HEK293 (cell line): ENCODE measurements around the gene HEYL.
A peak's percentile ranks its signal among the peaks of the same experiment; 100 is the strongest.

Experiments
- BCL11A ChIP-seq: fragments of 450-650 bp; formaldehyde crosslinking; IDR thresholded peaks from 2 replicates; pipeline ENCODE4 v1.5.1; 2016; ENCODE audit warnings: low read depth, missing biosample characterization, missing genetic modification characterization
- EGR2 ChIP-seq: fragments of 450-650 bp; formaldehyde crosslinking; IDR thresholded peaks from 2 replicates; pipeline ENCODE4 v1.5.1; 2016; ENCODE audit warnings: low read depth, missing biosample characterization, missing genetic modification characterization
- GLIS2 ChIP-seq: fragments of 450-650 bp; formaldehyde crosslinking; IDR thresholded peaks from 2 replicates; pipeline ENCODE4 v1.5.1; 2016; ENCODE audit warnings: missing biosample characterization, missing genetic modification characterization
- IKZF3 ChIP-seq: fragments of 450-650 bp; IDR thresholded peaks from 2 replicates; pipeline ENCODE4 v1.5.0; 2018; ENCODE audit warnings: missing biosample characterization, mild to moderate bottlenecking, missing genetic modification characterization, moderate library complexity
- KLF10 ChIP-seq: fragments of 450-650 bp; IDR thresholded peaks from 2 replicates; pipeline ENCODE4 v1.5.1; 2018; ENCODE audit warnings: missing biosample characterization, mild to moderate bottlenecking, missing genetic modification characterization
- KLF8 ChIP-seq: fragments of 450-650 bp; formaldehyde crosslinking; IDR thresholded peaks from 2 replicates; pipeline ENCODE4 v1.5.1; 2016; ENCODE audit warnings: missing biosample characterization, missing genetic modification characterization
- SP3 ChIP-seq: fragments of 450-650 bp; formaldehyde crosslinking; IDR thresholded peaks from 2 replicates; pipeline ENCODE4 v1.5.1; 2016; ENCODE audit warnings: missing biosample characterization, missing genetic modification characterization
- ZBTB17 ChIP-seq: fragments of 450-650 bp; formaldehyde crosslinking; IDR thresholded peaks from 2 replicates; pipeline ENCODE4 v1.5.1; 2016; ENCODE audit warnings: missing biosample characterization, missing genetic modification characterization
- ZBTB20 ChIP-seq: fragments of 450-650 bp; formaldehyde crosslinking; IDR thresholded peaks from 2 replicates; pipeline ENCODE4 v1.5.1; 2016; ENCODE audit warnings: missing biosample characterization, missing genetic modification characterization
- ZBTB8A ChIP-seq: fragments of 450-650 bp; formaldehyde crosslinking; IDR thresholded peaks from 2 replicates; pipeline ENCODE4 v1.5.1; 2016; ENCODE audit warnings: missing biosample characterization, missing genetic modification characterization
- ZNF121 ChIP-seq: fragments of 450-650 bp; formaldehyde crosslinking; IDR thresholded peaks from 2 replicates; pipeline ENCODE4 v1.5.1; 2016; ENCODE audit warnings: missing biosample characterization, missing genetic modification characterization
- ZNF221 ChIP-seq: fragments of 450-650 bp; formaldehyde crosslinking; IDR thresholded peaks from 2 replicates; pipeline ENCODE4 v1.5.1; 2017; ENCODE audit warnings: missing biosample characterization, missing genetic modification characterization, borderline replicate concordance
- ZNF335 ChIP-seq: fragments of 450-650 bp; formaldehyde crosslinking; conservative IDR thresholded peaks from 2 replicates; pipeline ENCODE4 v1.5.1; 2016; ENCODE audit warnings: missing biosample characterization, missing genetic modification characterization
- ZNF350 ChIP-seq: fragments of 450-650 bp; formaldehyde crosslinking; IDR thresholded peaks from 2 replicates; pipeline ENCODE4 v1.5.0; 2017; ENCODE audit warnings: missing biosample characterization, mild to moderate bottlenecking, missing genetic modification characterization
- ZNF354C ChIP-seq: fragments of 450-650 bp; formaldehyde crosslinking; IDR thresholded peaks from 2 replicates; pipeline ENCODE4 v1.5.1; 2016; ENCODE audit warnings: missing biosample characterization, missing genetic modification characterization, low read depth, borderline replicate concordance
- ZNF394 ChIP-seq: fragments of 450-650 bp; formaldehyde crosslinking; IDR thresholded peaks from 2 replicates; pipeline ENCODE4 v1.5.1; 2016; ENCODE audit warnings: missing biosample characterization, missing genetic modification characterization, mild to moderate bottlenecking, moderate library complexity, borderline replicate concordance
- ZNF423 ChIP-seq: fragments of 450-650 bp; formaldehyde crosslinking; IDR thresholded peaks from 2 replicates; pipeline ENCODE4 v1.5.1; 2016; ENCODE audit warnings: missing biosample characterization, missing genetic modification characterization
- ZNF48 ChIP-seq: fragments of 450-650 bp; formaldehyde crosslinking; IDR thresholded peaks from 2 replicates; pipeline ENCODE4 v1.5.1; 2016; ENCODE audit warnings: missing biosample characterization, missing genetic modification characterization
- ZNF629 ChIP-seq: fragments of 450-650 bp; formaldehyde crosslinking; IDR thresholded peaks from 2 replicates; pipeline ENCODE4 v1.5.1; 2017; ENCODE audit warnings: missing biosample characterization, missing genetic modification characterization
- ZNF777 ChIP-seq: fragments of 450-650 bp; formaldehyde crosslinking; IDR thresholded peaks from 2 replicates; pipeline ENCODE4 v1.5.1; 2017; ENCODE audit warnings: missing biosample characterization, missing genetic modification characterization, borderline replicate concordance
- ZNF785 ChIP-seq: fragments of 450-650 bp; formaldehyde crosslinking; IDR thresholded peaks from 2 replicates; pipeline ENCODE4 v1.5.1; 2016; ENCODE audit warnings: missing biosample characterization, missing genetic modification characterization
- TF ChIP-seq, protein P1 (sequence below): fragments of 450-650 bp; formaldehyde crosslinking; IDR thresholded peaks from 2 replicates; pipeline ENCODE4 v1.5.1; 2016; ENCODE audit warnings: missing biosample characterization, missing genetic modification characterization
- TF ChIP-seq, protein P2 (sequence below): fragments of 450-650 bp; formaldehyde crosslinking; optimal IDR thresholded peaks from 2 replicates; pipeline ENCODE3; 2016; ENCODE audit warnings: missing biosample characterization, mild to moderate bottlenecking, missing genetic modification characterization
- TF ChIP-seq, protein P3 (sequence below): fragments of 450-650 bp; formaldehyde crosslinking; IDR thresholded peaks from 2 replicates; pipeline ENCODE4 v1.5.1; 2016; ENCODE audit warnings: missing biosample characterization, missing genetic modification characterization
- TF ChIP-seq, protein P4 (sequence below): fragments of 450-650 bp; formaldehyde crosslinking; IDR thresholded peaks from 2 replicates; pipeline ENCODE4 v1.5.1; 2016; ENCODE audit warnings: missing biosample characterization, missing genetic modification characterization
- TF ChIP-seq, protein P5 (sequence below): fragments of 450-650 bp; formaldehyde crosslinking; IDR thresholded peaks from 2 replicates; pipeline ENCODE4 v1.5.1; 2017; ENCODE audit warnings: missing biosample characterization, missing genetic modification characterization
- TF ChIP-seq, protein P6 (sequence below): fragments of 450-650 bp; IDR thresholded peaks from 2 replicates; pipeline ENCODE4 v1.5.1; 2018; ENCODE audit warnings: missing biosample characterization, mild to moderate bottlenecking, missing genetic modification characterization
- TF ChIP-seq, protein P7 (sequence below): fragments of 450-650 bp; formaldehyde crosslinking; IDR thresholded peaks from 2 replicates; pipeline ENCODE4 v1.5.1; 2016; ENCODE audit warnings: missing biosample characterization, missing genetic modification characterization

Gene HEYL

DNA sequence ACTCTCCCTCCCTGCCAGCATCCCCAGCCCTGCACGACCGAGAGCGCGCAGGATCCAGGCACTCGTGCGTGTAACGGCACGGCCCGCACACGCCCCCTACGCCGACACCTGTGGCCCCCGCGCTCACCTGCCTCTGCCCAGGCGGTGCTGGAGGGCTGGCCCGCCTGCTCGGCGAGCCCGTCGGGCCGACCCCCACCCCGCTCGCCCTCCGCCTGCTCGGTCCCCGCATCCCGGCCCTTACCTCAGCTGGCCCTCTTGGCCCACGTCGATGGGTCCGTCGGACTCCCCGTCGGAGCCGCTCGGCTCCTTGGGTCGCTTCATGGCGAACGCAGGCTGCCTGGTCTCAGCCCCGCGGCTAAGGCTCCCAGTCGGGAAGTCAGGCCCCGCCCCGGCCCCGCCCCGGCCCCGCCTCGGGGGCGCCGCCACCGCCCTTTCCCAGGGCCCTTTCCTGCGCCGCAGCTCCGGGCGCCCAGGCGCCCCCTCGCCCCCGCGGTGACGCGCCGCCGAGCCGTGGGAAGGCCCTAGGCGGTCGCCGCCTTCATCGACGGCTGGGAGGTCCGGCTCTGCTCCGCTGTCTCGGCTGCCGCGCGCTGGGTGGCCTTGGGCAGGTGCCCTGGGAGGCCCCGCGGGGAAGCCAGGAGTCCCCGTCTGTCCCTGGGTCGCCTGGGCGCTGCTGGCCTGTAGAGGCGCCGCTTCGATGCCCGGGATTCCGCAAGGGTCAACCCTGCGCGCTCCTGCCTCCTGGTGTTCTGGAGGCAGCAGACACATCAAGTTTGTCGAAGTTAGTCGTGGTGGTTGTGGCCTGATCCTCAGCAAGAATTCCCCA, at the start of gene HEYL (continued):
- TF ChIP-seq KLF10 (tag by site-specific recombination) (peak; percentile 76), BCL11A (tag by site-specific recombination) (peak; percentile 40; the same call in 1 of the 2 replicates), ZNF785 (peak; percentile 40; the same call in 1 of the 2 replicates), SP3 (tag by site-specific recombination) (peak; percentile 79), ZNF48 (tag by site-specific recombination) (no peak), GLIS2 (tag by site-specific recombination) (peak; percentile 71), ZBTB17 (tag by site-specific recombination) (peak; percentile 91), ZNF629 (tag by site-specific recombination) (0 out of 2 replicates have a peak, but pooled peaks have one; percentile 29), ZBTB20 (tag by site-specific recombination) (peak; percentile 68), ZNF354C (tag by site-specific recombination) (no peak), EGR2 (tag by site-specific recombination) (peak; percentile 37; the same call in 1 of the 2 replicates), ZNF394 (tag by site-specific recombination) (no peak), ZNF335 (tag by site-specific recombination) (peak; percentile 72), ZNF777 (tag by site-specific recombination) (peak; percentile 98), ZNF221 (tag by site-specific recombination) (no peak), ZNF423 (peak; percentile 39; the same call in 1 of the 2 replicates), ZNF121 (tag by site-specific recombination) (0 out of 2 replicates have a peak, but pooled peaks have one; percentile 53), ZBTB8A (peak; percentile 94), ZNF350 (tag by site-specific recombination) (no peak), IKZF3 (tag by site-specific recombination) (peak; percentile 87), KLF8 (peak; percentile 41; the same call in 1 of the 2 replicates)
- TF ChIP-seq, protein P1, sequence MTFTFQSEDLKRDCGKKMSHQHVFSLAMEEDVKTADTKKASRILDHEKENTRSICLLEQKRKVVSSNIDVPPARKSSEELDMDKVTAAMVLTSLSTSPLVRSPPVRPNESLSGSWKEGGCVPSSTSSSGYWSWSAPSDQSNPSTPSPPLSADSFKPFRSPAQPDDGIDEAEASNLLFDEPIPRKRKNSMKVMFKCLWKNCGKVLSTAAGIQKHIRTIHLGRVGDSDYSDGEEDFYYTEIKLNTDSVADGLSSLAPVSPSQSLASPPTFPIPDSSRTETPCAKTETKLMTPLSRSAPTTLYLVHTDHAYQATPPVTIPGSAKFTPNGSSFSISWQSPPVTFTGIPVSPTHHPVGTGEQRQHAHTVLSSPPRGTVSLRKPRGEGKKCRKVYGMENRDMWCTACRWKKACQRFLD (tag by site-specific recombination), result no peak
- TF ChIP-seq, protein P2, sequence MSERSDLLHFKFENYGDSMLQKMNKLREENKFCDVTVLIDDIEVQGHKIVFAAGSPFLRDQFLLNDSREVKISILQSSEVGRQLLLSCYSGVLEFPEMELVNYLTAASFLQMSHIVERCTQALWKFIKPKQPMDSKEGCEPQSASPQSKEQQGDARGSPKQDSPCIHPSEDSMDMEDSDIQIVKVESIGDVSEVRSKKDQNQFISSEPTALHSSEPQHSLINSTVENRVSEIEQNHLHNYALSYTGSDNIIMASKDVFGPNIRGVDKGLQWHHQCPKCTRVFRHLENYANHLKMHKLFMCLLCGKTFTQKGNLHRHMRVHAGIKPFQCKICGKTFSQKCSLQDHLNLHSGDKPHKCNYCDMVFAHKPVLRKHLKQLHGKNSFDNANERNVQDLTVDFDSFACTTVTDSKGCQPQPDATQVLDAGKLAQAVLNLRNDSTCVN, result peak; percentile 78
- TF ChIP-seq, protein P3, sequence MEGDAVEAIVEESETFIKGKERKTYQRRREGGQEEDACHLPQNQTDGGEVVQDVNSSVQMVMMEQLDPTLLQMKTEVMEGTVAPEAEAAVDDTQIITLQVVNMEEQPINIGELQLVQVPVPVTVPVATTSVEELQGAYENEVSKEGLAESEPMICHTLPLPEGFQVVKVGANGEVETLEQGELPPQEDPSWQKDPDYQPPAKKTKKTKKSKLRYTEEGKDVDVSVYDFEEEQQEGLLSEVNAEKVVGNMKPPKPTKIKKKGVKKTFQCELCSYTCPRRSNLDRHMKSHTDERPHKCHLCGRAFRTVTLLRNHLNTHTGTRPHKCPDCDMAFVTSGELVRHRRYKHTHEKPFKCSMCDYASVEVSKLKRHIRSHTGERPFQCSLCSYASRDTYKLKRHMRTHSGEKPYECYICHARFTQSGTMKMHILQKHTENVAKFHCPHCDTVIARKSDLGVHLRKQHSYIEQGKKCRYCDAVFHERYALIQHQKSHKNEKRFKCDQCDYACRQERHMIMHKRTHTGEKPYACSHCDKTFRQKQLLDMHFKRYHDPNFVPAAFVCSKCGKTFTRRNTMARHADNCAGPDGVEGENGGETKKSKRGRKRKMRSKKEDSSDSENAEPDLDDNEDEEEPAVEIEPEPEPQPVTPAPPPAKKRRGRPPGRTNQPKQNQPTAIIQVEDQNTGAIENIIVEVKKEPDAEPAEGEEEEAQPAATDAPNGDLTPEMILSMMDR (tag by site-specific recombination), result peak; percentile 95
- TF ChIP-seq, protein P4, sequence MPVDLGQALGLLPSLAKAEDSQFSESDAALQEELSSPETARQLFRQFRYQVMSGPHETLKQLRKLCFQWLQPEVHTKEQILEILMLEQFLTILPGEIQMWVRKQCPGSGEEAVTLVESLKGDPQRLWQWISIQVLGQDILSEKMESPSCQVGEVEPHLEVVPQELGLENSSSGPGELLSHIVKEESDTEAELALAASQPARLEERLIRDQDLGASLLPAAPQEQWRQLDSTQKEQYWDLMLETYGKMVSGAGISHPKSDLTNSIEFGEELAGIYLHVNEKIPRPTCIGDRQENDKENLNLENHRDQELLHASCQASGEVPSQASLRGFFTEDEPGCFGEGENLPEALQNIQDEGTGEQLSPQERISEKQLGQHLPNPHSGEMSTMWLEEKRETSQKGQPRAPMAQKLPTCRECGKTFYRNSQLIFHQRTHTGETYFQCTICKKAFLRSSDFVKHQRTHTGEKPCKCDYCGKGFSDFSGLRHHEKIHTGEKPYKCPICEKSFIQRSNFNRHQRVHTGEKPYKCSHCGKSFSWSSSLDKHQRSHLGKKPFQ (tag by site-specific recombination), result no peak
- TF ChIP-seq, protein P5, sequence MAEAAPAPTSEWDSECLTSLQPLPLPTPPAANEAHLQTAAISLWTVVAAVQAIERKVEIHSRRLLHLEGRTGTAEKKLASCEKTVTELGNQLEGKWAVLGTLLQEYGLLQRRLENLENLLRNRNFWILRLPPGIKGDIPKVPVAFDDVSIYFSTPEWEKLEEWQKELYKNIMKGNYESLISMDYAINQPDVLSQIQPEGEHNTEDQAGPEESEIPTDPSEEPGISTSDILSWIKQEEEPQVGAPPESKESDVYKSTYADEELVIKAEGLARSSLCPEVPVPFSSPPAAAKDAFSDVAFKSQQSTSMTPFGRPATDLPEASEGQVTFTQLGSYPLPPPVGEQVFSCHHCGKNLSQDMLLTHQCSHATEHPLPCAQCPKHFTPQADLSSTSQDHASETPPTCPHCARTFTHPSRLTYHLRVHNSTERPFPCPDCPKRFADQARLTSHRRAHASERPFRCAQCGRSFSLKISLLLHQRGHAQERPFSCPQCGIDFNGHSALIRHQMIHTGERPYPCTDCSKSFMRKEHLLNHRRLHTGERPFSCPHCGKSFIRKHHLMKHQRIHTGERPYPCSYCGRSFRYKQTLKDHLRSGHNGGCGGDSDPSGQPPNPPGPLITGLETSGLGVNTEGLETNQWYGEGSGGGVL (tag by site-specific recombination), result peak; percentile 81
- TF ChIP-seq, protein P6, sequence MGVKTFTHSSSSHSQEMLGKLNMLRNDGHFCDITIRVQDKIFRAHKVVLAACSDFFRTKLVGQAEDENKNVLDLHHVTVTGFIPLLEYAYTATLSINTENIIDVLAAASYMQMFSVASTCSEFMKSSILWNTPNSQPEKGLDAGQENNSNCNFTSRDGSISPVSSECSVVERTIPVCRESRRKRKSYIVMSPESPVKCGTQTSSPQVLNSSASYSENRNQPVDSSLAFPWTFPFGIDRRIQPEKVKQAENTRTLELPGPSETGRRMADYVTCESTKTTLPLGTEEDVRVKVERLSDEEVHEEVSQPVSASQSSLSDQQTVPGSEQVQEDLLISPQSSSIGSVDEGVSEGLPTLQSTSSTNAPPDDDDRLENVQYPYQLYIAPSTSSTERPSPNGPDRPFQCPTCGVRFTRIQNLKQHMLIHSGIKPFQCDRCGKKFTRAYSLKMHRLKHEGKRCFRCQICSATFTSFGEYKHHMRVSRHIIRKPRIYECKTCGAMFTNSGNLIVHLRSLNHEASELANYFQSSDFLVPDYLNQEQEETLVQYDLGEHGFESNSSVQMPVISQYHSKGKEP, result 0 out of 2 replicates have a peak, but pooled peaks have one; percentile 16
- TF ChIP-seq, protein P7, sequence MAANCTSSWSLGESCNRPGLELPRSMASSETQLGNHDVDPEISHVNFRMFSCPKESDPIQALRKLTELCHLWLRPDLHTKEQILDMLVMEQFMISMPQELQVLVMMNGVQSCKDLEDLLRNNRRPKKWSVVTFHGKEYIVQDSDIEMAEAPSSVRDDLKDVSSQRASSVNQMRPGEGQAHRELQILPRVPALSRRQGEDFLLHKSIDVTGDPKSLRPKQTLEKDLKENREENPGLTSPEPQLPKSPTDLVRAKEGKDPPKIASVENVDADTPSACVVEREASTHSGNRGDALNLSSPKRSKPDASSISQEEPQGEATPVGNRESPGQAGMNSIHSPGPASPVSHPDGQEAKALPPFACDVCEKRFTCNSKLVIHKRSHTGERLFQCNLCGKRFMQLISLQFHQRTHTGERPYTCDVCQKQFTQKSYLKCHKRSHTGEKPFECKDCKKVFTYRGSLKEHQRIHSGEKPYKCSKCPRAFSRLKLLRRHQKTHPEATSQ (tag by site-specific recombination), result peak; percentile 48; the same call in 1 of the 2 replicates
